Tibial artery (tissue), 4 donors: ENCODE data around the gene RGR.

Experiments used
- DNase-seq, 2 donors: peaks; one replicate each; pipeline ENCODE4 v3.0.0-alpha.2; 2019
- H3K27ac ChIP-seq, 2 donors: fragments of 200-600 bp; sonication (generic) in 1 of 2; 1 replicate in 1 of 2; 2 replicates in 1 of 2; pipeline ENCODE4 v1.5.1; 2018 to 2019; ENCODE audit warnings: mild to moderate bottlenecking in 1 of 2
- H3K27me3 ChIP-seq, 2 donors: fragments of 200-600 bp; sonication (generic) in 1 of 2; one replicate each; pipeline versions ENCODE4 v1.5.1 to v1.6.0; 2016 to 2019
- H3K36me3 ChIP-seq, 3 donors: fragments of 200-600 bp; sonication (generic) in 2 of 3; one replicate each; pipeline ENCODE4 v1.5.1; 2016 to 2019; ENCODE audit warnings: mild to moderate bottlenecking in 2 of 3
- H3K4me1 ChIP-seq, 4 donors: fragments of 200-600 bp; sonication (generic) in 2 of 4; 1 replicate in 3 of 4; 2 replicates in 1 of 4; pipeline ENCODE4 v1.5.1; 2016 to 2019
- H3K4me3 ChIP-seq, 2 donors: fragments of 200-600 bp; sonication (generic) in 1 of 2; 1 replicate in 1 of 2; 2 replicates in 1 of 2; pipeline ENCODE4 v1.5.1; 2018 to 2019; ENCODE audit warnings: mild to moderate bottlenecking in 2 of 2
- H3K9me3 ChIP-seq, 3 donors: fragments of 200-600 bp; sonication (generic) in 1 of 3; one replicate each; pipeline ENCODE4 v1.5.1; 2016 to 2019
- intact Hi-C: fragments of 100-400 bp; cut with DNase I; formaldehyde crosslinking; loops from one replicate; pipeline ENCODE4 v1.15.0; 2023; ENCODE audit warnings: low total_unique reads
- TF ChIP-seq, protein P1 (sequence below), 2 experiments: fragments of 200-600 bp in 1 of 2; fragments of 450-650 bp in 1 of 2; IDR thresholded peaks; one replicate each; pipeline ENCODE4 v1.5.1; 2017 to 2019; ENCODE audit warnings: antibody characterized with exemption in 2 of 2, mild to moderate bottlenecking in 1 of 2, moderate library complexity in 1 of 2

Gene RGR

DNA sequence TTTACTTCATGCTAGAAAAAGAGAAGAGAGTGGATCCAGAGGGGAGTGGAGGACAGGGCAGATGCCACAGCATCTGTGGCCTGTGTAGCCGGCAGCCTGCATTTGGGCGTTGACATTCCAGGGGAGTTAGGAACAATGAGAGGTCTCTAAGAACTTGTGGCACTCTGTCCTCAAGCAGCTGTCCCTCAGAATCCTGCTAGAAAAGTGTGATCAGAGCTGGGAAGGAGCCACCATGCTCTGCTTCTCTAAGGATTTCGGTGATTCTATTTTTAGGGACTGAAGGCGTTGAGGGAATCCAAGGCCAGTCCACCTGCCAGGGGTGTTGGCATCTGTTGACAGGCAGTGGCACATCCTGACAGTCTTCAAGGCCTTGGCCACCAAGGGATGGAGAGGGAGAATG is 27.1 kb upstream of the RGR start:
- H3K9me3 ChIP-seq: no peaks in the 10 kb centered on the region
- no peak overlapping the region for H3K27ac ChIP-seq
- intact Hi-C loops: no loop called here
- no peaks in the 10 kb centered on the region for H3K36me3 ChIP-seq
- DNase-seq: peak in 1 of 2 donors; percentile 15
- H3K4me1 ChIP-seq: no peaks in the 10 kb centered on the region
- TF ChIP-seq, protein P1, sequence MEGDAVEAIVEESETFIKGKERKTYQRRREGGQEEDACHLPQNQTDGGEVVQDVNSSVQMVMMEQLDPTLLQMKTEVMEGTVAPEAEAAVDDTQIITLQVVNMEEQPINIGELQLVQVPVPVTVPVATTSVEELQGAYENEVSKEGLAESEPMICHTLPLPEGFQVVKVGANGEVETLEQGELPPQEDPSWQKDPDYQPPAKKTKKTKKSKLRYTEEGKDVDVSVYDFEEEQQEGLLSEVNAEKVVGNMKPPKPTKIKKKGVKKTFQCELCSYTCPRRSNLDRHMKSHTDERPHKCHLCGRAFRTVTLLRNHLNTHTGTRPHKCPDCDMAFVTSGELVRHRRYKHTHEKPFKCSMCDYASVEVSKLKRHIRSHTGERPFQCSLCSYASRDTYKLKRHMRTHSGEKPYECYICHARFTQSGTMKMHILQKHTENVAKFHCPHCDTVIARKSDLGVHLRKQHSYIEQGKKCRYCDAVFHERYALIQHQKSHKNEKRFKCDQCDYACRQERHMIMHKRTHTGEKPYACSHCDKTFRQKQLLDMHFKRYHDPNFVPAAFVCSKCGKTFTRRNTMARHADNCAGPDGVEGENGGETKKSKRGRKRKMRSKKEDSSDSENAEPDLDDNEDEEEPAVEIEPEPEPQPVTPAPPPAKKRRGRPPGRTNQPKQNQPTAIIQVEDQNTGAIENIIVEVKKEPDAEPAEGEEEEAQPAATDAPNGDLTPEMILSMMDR (IDR thresholded peaks at IDR 0.05): no peak
- no peak overlapping the region for H3K4me3 ChIP-seq
- H3K27me3 ChIP-seq: peaks cover 0 to 24% of the 10 kb centered on the region in 2 donors

- H3K27ac ChIP-seq: no peak overlapping the region
- TF ChIP-seq, protein P1 (IDR thresholded peaks at IDR 0.05): no peak
- H3K4me1 ChIP-seq: no peaks in the 10 kb centered on the region
- no peak overlapping the region for H3K4me3 ChIP-seq
- H3K27me3 ChIP-seq: peaks cover 0 to 24% of the 10 kb centered on the region in 2 donors
- H3K9me3 ChIP-seq: no peaks in the 10 kb centered on the region
- intact Hi-C loops: no loop called here
- peak in 1 of 2 donors; percentile 51 for DNase-seq
- H3K36me3 ChIP-seq: no peaks in the 10 kb centered on the region
These were observed 22.9 kb upstream of the RGR start for GRCh38 chr10:84221916-84222315.

DNA sequence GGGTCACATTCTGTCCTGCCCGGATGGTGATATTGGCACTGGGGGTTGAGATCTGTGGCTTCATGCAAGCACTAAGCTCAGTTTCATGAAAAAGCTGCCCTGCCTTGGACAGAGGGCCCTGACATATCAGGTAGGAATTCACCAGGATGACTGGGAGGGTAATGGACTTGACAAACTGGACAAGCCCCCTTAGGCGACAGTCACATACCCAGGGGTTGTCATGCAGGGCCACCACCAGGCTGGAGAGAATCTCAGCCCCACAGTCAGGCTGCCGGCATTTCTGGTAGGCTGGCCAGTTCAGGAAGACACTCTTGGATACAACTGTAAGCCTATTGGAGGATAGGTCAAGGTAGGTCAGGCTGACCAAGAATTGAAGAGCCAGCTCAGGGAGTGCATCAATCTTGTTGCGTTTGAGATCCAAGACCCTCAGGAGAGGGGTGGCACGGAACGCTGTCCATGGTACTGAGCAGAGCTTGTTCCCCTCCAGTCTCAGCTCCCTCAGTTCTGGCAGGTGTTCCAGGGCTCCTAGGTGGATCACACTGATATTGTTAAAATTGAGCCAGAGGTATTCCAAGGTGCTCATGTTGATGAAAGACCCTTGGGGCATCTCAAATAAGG is 20.3 kb upstream of the RGR start:
- Histone ChIP-seq H3K4me1 (no peaks in the 10 kb centered on the region), H3K9me3 (no peaks in the 10 kb centered on the region), H3K4me3 (no peak overlapping the region), H3K27ac (no peak overlapping the region), H3K36me3 (no peaks in the 10 kb centered on the region), H3K27me3 (peaks cover 0 to 24% of the 10 kb centered on the region in 2 donors)
- DNase-seq: peak in 1 of 2 donors; percentile 32
- intact Hi-C loops: no loop called here
- TF ChIP-seq, protein P1 (IDR thresholded peaks at IDR 0.05): no peak

GRCh38 chr10:84225427-84226173 is 19.3 kb upstream of the RGR start, which contains the start of gene LRIT2:
LRIT2 (minus strand) TSS chr10:84225544; CDS start chr10:84225520, 24 bp downstream.
- peak in 1 of 2 donors; percentile 6 for DNase-seq
- TF ChIP-seq, protein P1 (IDR thresholded peaks at IDR 0.05): no peak
- intact Hi-C loops: no loop called here

GRCh38 chr10:84226616-84227015 is 18.2 kb upstream of the RGR start:
- peaks cover 0 to 5% (median 3%) of the 10 kb centered on the region in 4 donors for H3K4me1 ChIP-seq
- no peaks in the 10 kb centered on the region for H3K36me3 ChIP-seq
- no peaks in the 10 kb centered on the region for H3K9me3 ChIP-seq
- H3K27ac ChIP-seq: no peak overlapping the region
- DNase-seq: no peak
- intact Hi-C loops: no loop called here
- no peak overlapping the region for H3K4me3 ChIP-seq
- TF ChIP-seq, protein P1 (IDR thresholded peaks at IDR 0.05): no peak
- peaks cover 0 to 19% of the 10 kb centered on the region in 2 donors for H3K27me3 ChIP-seq

More at GRCh38 chr10:84225427-84226173, 19.3 kb upstream of the RGR start, which contains the start of gene LRIT2:
- H3K27me3 ChIP-seq: peaks cover 0 to 24% of the 10 kb centered on the region in 2 donors
- H3K4me1 ChIP-seq: peaks cover 0 to 1% (median under 1%) of the 10 kb centered on the region in 4 donors
- H3K36me3 ChIP-seq: no peaks in the 10 kb centered on the region
- H3K4me3 ChIP-seq: no peak within 1 kb of the TSS
- no peaks in the 10 kb centered on the region for H3K9me3 ChIP-seq
- no peak within 1 kb of the TSS for H3K27ac ChIP-seq
